Neural progenitor cell (in vitro differentiated cells): ENCODE data around the gene DDX31.

Experiments
- CTCF ChIP-seq: fragments of 200-600 bp; sonication (generic); IDR thresholded peaks from 2 replicates; pipeline ENCODE4 v1.5.1; 2017; ENCODE audit warnings: antibody characterized with exemption, mild to moderate bottlenecking
- EZH2 ChIP-seq: fragments of 200-600 bp; sonication (generic); IDR thresholded peaks from 2 replicates; pipeline ENCODE4 v1.6.1; 2017; ENCODE audit warnings: antibody characterized with exemption, mild to moderate bottlenecking, moderate library complexity

DNA sequence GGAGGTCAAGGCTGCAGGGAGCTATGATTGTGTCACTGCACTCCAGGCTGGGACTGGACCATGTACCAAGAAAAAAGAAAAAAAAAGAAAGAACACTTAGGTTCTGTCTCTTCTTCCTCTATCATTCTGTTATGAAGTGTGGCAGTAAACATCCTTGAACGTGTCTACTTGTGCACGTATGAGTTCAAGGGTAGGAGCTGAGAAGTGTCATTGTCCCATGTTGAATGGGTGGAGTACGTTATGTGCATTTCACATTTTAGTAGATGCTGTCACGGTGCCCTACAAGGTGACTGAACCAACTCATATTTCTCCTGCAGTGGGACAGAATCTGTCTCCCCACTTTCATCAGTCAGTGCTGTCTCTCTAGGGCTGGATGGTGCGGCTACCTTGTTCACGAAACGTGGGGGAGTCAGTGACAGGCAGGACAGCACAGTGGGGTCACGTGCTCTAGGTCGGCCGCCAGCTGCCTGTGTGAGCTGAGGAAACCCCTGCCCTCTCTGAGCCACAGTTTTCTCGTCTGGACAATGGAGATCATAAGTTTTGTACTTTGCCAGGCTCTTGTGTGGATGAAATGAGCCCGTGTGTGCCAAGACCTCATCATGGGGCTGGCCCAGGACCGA is 47.7 kb upstream of the DDX31 start:
- no peak for TF ChIP-seq CTCF
- no peak for TF ChIP-seq EZH2
